Measurements from ENCODE around the gene TMEM184A. TPM values are rescaled to one million over a fixed set of nuclear protein-coding genes. Genes with fewer than 3 reads are reported as not detected.
A peak's percentile ranks its signal among the peaks of the same experiment; 100 is the strongest.

Gene TMEM184A
- total and polyA plus RNA-seq, 2 of the 4 experiments (the other 2 are of a cell fraction), result 0.36 to 1.9 TPM

GRCh38 chr7:1535701-1536454 lies 20.1 kb downstream of the TMEM184A start:
- H4K91ac ChIP-seq (ENCODE audit: insufficient read depth, low read depth, low read length), result peak overlapping the region; percentile 95
- peak overlapping the region; percentile 81; the same call in 1 of the 2 replicates for H3K14ac ChIP-seq (replicated peaks; ENCODE audit: low read depth, low read length)
- H3K4me2 ChIP-seq (ENCODE audit: low read depth, low read length), result peak overlapping the region; percentile 30; the same call in 1 of the 2 replicates
- 87% methylated on average over 37 of the region's 42 CpGs; no CpG with 5 or more reads in 1 of the 2 experiments for WGBS, 2 experiments (ENCODE audit: extremely low coverage in 2 of 2, insufficient read length in 1 of 2)
- peaks cover 41% of the 10 kb centered on the region for H3K4me1 ChIP-seq (ENCODE audit: control insufficient read depth, insufficient read depth, low read length)
- no peak overlapping the region; the same call in 1 of the 2 replicates for H3K9ac ChIP-seq (ENCODE audit: low read depth, low read length)
- peak overlapping the region; percentile 81 for H3K27ac ChIP-seq (ENCODE audit: insufficient read depth, low read length)
- peak overlapping the region; percentile 65 for H2AK9ac ChIP-seq (replicated peaks; ENCODE audit: low read depth, low read length, poor library complexity)
- in situ Hi-C loops (cut with MboI; ENCODE audit: low sequenced_read_pairs) (no loop called here), intact Hi-C loops (cut with micrococcal nuclease) (loop anchor here (2.0 to 5.0 kb wide), 2 partner anchors 34 to 35 kb away; partner anchors contain the start of genes INTS1 and PSMG3), dilution Hi-C loops (cut with HindIII; ENCODE audit: low sequenced_read_pairs, unreplicated experiment) (no loop called here)
- peak overlapping the region; percentile 86 for H3K56ac ChIP-seq (ENCODE audit: extremely low read depth, insufficient read depth, low read length)
- H4K8ac ChIP-seq (ENCODE audit: low read depth in 2 of 2, low read length in 2 of 2), result peak overlapping the region; percentile 78 to 83; a peak in 3 of 4 replicates
- H2BK120ac ChIP-seq (ENCODE audit: low read depth, low read length), result peak overlapping the region; percentile 94
- peak overlapping the region; percentile 94; the same call in 2 of the 3 replicates for H2BK15ac ChIP-seq (ENCODE audit: low read depth, low read length)
- peak overlapping the region; percentile 55 for H2BK20ac ChIP-seq (ENCODE audit: low read depth, low read length)
- peak overlapping the region; percentile 51 for H4K5ac ChIP-seq (ENCODE audit: low read depth, low read length)
- peak overlapping the region; percentile 85; the same call in 1 of the 2 replicates for H3K23ac ChIP-seq (ENCODE audit: low read depth, low read length)
- ChIA-PET POLR2A (ENCODE audit: unreplicated experiment) (no interaction called here), CTCF (no interaction called here)
- peak overlapping the region; percentile 92 for H2AK5ac ChIP-seq (ENCODE audit: low read depth, low read length)
- no peaks in the 10 kb centered on the region for H3K9me3 ChIP-seq (ENCODE audit: control insufficient read depth, insufficient read depth, low read length)
- peaks cover 13% of the 10 kb centered on the region for H3K9me1 ChIP-seq (ENCODE audit: insufficient read depth, low read length)
- no peak for ATAC-seq (ENCODE audit: low read depth)
- H3K79me1 ChIP-seq (ENCODE audit: low read depth in 1 of 2, low read length in 2 of 2), result peaks cover 0 to 63% of the 10 kb centered on the region in 2 experiments; a peak in 3 of 4 replicates
- no TSS peak for BruUV-seq (replicated peaks)
- H4K20me1 ChIP-seq (ENCODE audit: insufficient read depth, low read length), result peaks cover 48% of the 10 kb centered on the region
- H3K4ac ChIP-seq (ENCODE audit: low read depth, low read length), result peak overlapping the region; percentile 97
- no peaks in the 10 kb centered on the region for H3K27me3 ChIP-seq (ENCODE audit: control insufficient read depth, insufficient read depth, low read length)
- H3K36me3 ChIP-seq (ENCODE audit: control insufficient read depth, insufficient read depth, low read length), result peaks cover 17% of the 10 kb centered on the region
- DNase-seq, result no peak
- no peak overlapping the region for H2AFZ ChIP-seq (replicated peaks; ENCODE audit: low read length, poor library complexity)
- peak overlapping the region; percentile 98 for H2BK5ac ChIP-seq (ENCODE audit: low read depth, low read length, poor library complexity, severe bottlenecking)
- no peak overlapping the region for H3K4me3 ChIP-seq (ENCODE audit: insufficient read depth, low read depth, low read length)
- no peak overlapping the region; the same call in 1 of the 2 replicates for H3K18ac ChIP-seq (ENCODE audit: low read depth, low read length)
- TF ChIP-seq MAFK (IDR thresholded peaks at IDR 0.05; ENCODE audit: low read depth, low read length) (no peak), RCOR1 (IDR thresholded peaks at IDR 0.05; ENCODE audit: insufficient replicate concordance, low read length) (no peak), NFE2L2 (IDR thresholded peaks at IDR 0.05; ENCODE audit: low read depth, low read length) (no peak), CHD1 (IDR thresholded peaks at IDR 0.05; ENCODE audit: low read depth, low read length) (no peak), RAD21 (IDR thresholded peaks at IDR 0.05; ENCODE audit: low read length) (no peak), FOS (IDR thresholded peaks at IDR 0.05; ENCODE audit: low read depth, low read length) (no peak), MAZ (IDR thresholded peaks at IDR 0.05; ENCODE audit: borderline replicate concordance, low read depth, low read length) (no peak), CTCF (conservative IDR thresholded peaks at IDR 0.05; ENCODE audit: low read depth, low read length) (no peak), CEBPB (IDR thresholded peaks at IDR 0.05; ENCODE audit: low read depth, low read length) (no peak), POLR2A (IDR thresholded peaks at IDR 0.05; ENCODE audit: low read depth, low read length) (no peak), RFX5 (IDR thresholded peaks at IDR 0.05; ENCODE audit: low read depth, low read length) (no peak), BHLHE40 (IDR thresholded peaks at IDR 0.05; ENCODE audit: low read depth, low read length) (no peak), SMC3 (IDR thresholded peaks at IDR 0.05; ENCODE audit: low read depth, low read length) (no peak), MXI1 (IDR thresholded peaks at IDR 0.05; ENCODE audit: borderline replicate concordance, low read depth, low read length) (no peak), USF2 (IDR thresholded peaks at IDR 0.05; ENCODE audit: low read depth, low read length) (no peak)
